Muscle of leg (tissue), 11 donors: ENCODE measurements around the gene CNTRL. TPM values are rescaled to one million over a fixed set of nuclear protein-coding genes. Genes with fewer than 3 reads are reported as not detected.
"Not testable (repeated sequence)": the region's sequence is repeated elsewhere in the genome, so short reads cannot be mapped to it uniquely, and the experiment has no call there.

ENCODE experiments used
- DNase-seq: peaks from one replicate; pipeline ENCODE4 v3.0.0; 2013
- H3K27ac ChIP-seq: one replicate; pipeline ENCODE4 v1.5.1; 2013; ENCODE audit warnings: mild to moderate bottlenecking, low read length, control low read depth
- H3K27me3 ChIP-seq: one replicate; pipeline ENCODE4 v1.6.1; 2013; ENCODE audit warnings: low read length; ENCODE audit not compliant: control insufficient read depth, insufficient read depth
- H3K36me3 ChIP-seq: one replicate; pipeline ENCODE4 v1.6.1; 2013; ENCODE audit warnings: low read length; ENCODE audit not compliant: control insufficient read depth, insufficient read depth
- H3K4me1 ChIP-seq: one replicate; pipeline ENCODE4 v1.6.1; 2013; ENCODE audit warnings: low read length; ENCODE audit not compliant: control insufficient read depth, insufficient read depth
- H3K4me3 ChIP-seq: one replicate; pipeline ENCODE4 v1.5.1; 2013; ENCODE audit warnings: low read length, control low read depth
- H3K9me3 ChIP-seq: replicated peaks from 2 replicates; pipeline ENCODE4 v1.6.1; 2013; ENCODE audit warnings: low read depth, low read length; ENCODE audit not compliant: control insufficient read depth
- WGBS: methylation state at CpG from one replicate; pipeline ENCODE4 v1.1.5; 2013; ENCODE audit warnings: missing lambda C conversion rate; ENCODE audit not compliant: insufficient coverage; 5-methylcytosine and 5-hydroxymethylcytosine counted together
- polyA plus RNA-seq, 8 donors: library from polyadenylated mRNA; unstranded; fragments of 120-200 nt; gene quantifications; one replicate each; pipeline versions ENCODE4 v1.2.1 to v1.2.3, GENCODE V29; 2013; ENCODE audit warnings: inconsistent platforms in 1 of 8, low replicate concordance in 1 of 8; ENCODE audit not compliant: insufficient read length in 8 of 8, insufficient read depth in 1 of 8
- total RNA-seq: library from RNA; stranded (reverse); fragments of 120-200 nt; gene quantifications from one replicate; pipeline ENCODE4 v1.2.4, GENCODE V29; 2013

CNTRL gene
- total and polyA plus RNA-seq, 9 donors, result 14.7 to 24.6 (median 17.0) TPM

GRCh38 chr9:121104054-121104453, 29.3 kb downstream of the CNTRL start:
- H3K36me3 ChIP-seq, H3K9me3 ChIP-seq, H3K27me3 ChIP-seq, H3K4me3 ChIP-seq, DNase-seq, H3K4me1 ChIP-seq, H3K27ac ChIP-seq: not testable (repeated sequence)
- 80% methylated on average over 1 of the region's 5 CpGs for WGBS

- Histone ChIP-seq H3K27me3 (no peaks in the 10 kb centered on the region), H3K36me3 (no peaks in the 10 kb centered on the region), H3K27ac (no peak overlapping the region), H3K4me1 (no peaks in the 10 kb centered on the region), H3K4me3 (no peak overlapping the region), H3K9me3 (no peaks in the 10 kb centered on the region)
- no peak for DNase-seq
- WGBS, result 82% methylated on average over 2 of the region's 2 CpGs
Measured at GRCh38 chr9:121105531-121105930, 30.8 kb downstream of the CNTRL start.

GRCh38 chr9:121107029-121107428, 32.3 kb downstream of the CNTRL start:
- H3K4me3 ChIP-seq, result no peak overlapping the region
- no peaks in the 10 kb centered on the region for H3K27me3 ChIP-seq
- no peaks in the 10 kb centered on the region for H3K36me3 ChIP-seq
- no peak for DNase-seq
- 100% methylated on average over 1 of the region's 1 CpG for whole genome bisulfite sequencing
- no peaks in the 10 kb centered on the region for H3K9me3 ChIP-seq
- H3K4me1 ChIP-seq, result no peaks in the 10 kb centered on the region
- H3K27ac ChIP-seq, result no peak overlapping the region

DNA sequence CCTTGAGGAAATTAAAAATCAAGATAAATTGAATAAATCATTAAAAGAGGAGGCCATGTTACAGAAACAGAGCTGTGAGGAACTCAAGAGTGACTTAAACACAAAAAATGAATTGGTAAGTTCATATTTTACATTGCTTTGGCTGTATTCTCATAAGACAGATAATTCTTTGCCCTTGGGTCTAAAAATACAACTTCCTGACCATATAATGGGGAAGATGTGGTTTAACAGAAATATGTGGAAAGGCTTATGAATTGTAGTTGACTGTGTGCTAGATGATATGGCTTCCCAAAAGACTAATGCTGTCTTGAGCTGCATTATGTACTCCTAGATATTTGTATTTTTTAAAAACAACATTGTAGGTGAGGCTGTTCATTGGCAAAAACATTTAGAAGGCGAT, 33.1 kb downstream of the CNTRL start:
- no CpG with 5 or more reads among the region's 1 CpG for WGBS
- peaks cover 2% of the 10 kb centered on the region for H3K36me3 ChIP-seq
- H3K4me1 ChIP-seq, result no peaks in the 10 kb centered on the region
- H3K9me3 ChIP-seq, result no peaks in the 10 kb centered on the region
- H3K27me3 ChIP-seq, result no peaks in the 10 kb centered on the region
- no peak overlapping the region for H3K27ac ChIP-seq
- DNase-seq, result peak; percentile 14
- no peak overlapping the region for H3K4me3 ChIP-seq

GRCh38 chr9:121115466-121115865, 40.7 kb downstream of the CNTRL start:
- H3K4me1 ChIP-seq, result no peaks in the 10 kb centered on the region
- H3K4me3 ChIP-seq, result no peak overlapping the region
- H3K36me3 ChIP-seq, result peaks cover 2% of the 10 kb centered on the region
- H3K27me3 ChIP-seq, result no peaks in the 10 kb centered on the region
- no peak overlapping the region for H3K27ac ChIP-seq
- no peak for DNase-seq
- WGBS, result no CpG with 5 or more reads among the region's 1 CpG
- H3K9me3 ChIP-seq, result no peaks in the 10 kb centered on the region

GRCh38 chr9:121118266-121118665, 43.5 kb downstream of the CNTRL start:
- DNase-seq, result no peak
- Histone ChIP-seq H3K27ac (no peak overlapping the region), H3K27me3 (no peaks in the 10 kb centered on the region), H3K4me3 (no peak overlapping the region), H3K9me3 (no peaks in the 10 kb centered on the region), H3K36me3 (no peaks in the 10 kb centered on the region), H3K4me1 (peaks cover 4% of the 10 kb centered on the region)
- WGBS, result 83% methylated on average over 1 of the region's 2 CpGs

- H3K9me3 ChIP-seq, result no peaks in the 10 kb centered on the region
- H3K36me3 ChIP-seq, result peaks cover 4% of the 10 kb centered on the region
- peak; percentile 8 for DNase-seq
- 50% methylated on average over 1 of the region's 2 CpGs for WGBS
- no peaks in the 10 kb centered on the region for H3K27me3 ChIP-seq
- no peak overlapping the region for H3K27ac ChIP-seq
- H3K4me3 ChIP-seq, result no peak overlapping the region
- peaks cover 4% of the 10 kb centered on the region for H3K4me1 ChIP-seq
Measured at GRCh38 chr9:121120386-121120785, 45.6 kb downstream of the CNTRL start.

- peaks cover 4% of the 10 kb centered on the region for H3K4me1 ChIP-seq
- DNase-seq, result peak; percentile 99
- WGBS, result 0% methylated on average over 5 of the region's 17 CpGs
- no peaks in the 10 kb centered on the region for H3K27me3 ChIP-seq
- H3K9me3 ChIP-seq, result no peaks in the 10 kb centered on the region
- H3K27ac ChIP-seq, result peak overlapping the region; percentile 91
- H3K36me3 ChIP-seq, result peaks cover 7% of the 10 kb centered on the region
- H3K4me3 ChIP-seq, result peak overlapping the region; percentile 67
Measured at GRCh38 chr9:121121582-121122087, 46.9 kb downstream of the CNTRL start.

GRCh38 chr9:121122246-121123032, 47.7 kb downstream of the CNTRL start:
- Histone ChIP-seq H3K4me3 (peak overlapping the region; percentile 67), H3K27me3 (no peaks in the 10 kb centered on the region), H3K36me3 (peaks cover 9% of the 10 kb centered on the region), H3K4me1 (peaks cover 4% of the 10 kb centered on the region), H3K9me3 (no peaks in the 10 kb centered on the region), H3K27ac (peak overlapping the region; percentile 91)
- WGBS, result no CpG with 5 or more reads among the region's 5 CpGs
- DNase-seq, result peak; percentile 25

- H3K36me3 ChIP-seq, result peaks cover 9% of the 10 kb centered on the region
- H3K9me3 ChIP-seq, result no peaks in the 10 kb centered on the region
- peaks cover 4% of the 10 kb centered on the region for H3K4me1 ChIP-seq
- WGBS, result 100% methylated on average over 2 of the region's 5 CpGs
- no peaks in the 10 kb centered on the region for H3K27me3 ChIP-seq
- DNase-seq, result no peak
- H3K4me3 ChIP-seq, result no peak overlapping the region
- no peak overlapping the region for H3K27ac ChIP-seq
Measured at GRCh38 chr9:121123816-121124535, 49.2 kb downstream of the CNTRL start.
